K562 (cell line): ENCODE data around the gene RPS2. TPM values are rescaled to one million over a fixed set of nuclear protein-coding genes. Genes with fewer than 3 reads are reported as not detected.

Source experiments
- ARID4B ChIP-seq: sonication (generic); formaldehyde crosslinking; IDR thresholded peaks from 2 replicates; pipeline ENCODE4 v1.8.0; 2022; ENCODE audit warnings: mild to moderate bottlenecking, missing genetic modification reagents
- ESRRA ChIP-seq: fragments of 450-650 bp; IDR thresholded peaks from 2 replicates; pipeline ENCODE4 v1.6.1; 2014; ENCODE audit warnings: low read depth, mild to moderate bottlenecking, moderate library complexity, borderline replicate concordance
- FOXA3 ChIP-seq, 2 experiments: fragments of 450-650 bp in 1 of 2; sonication (generic) in 1 of 2; formaldehyde crosslinking; IDR thresholded peaks in 1 of 2; conservative IDR thresholded peaks in 1 of 2; 2 replicates each; pipeline versions ENCODE4 v1.4.0 to v1.8.0; 2020 to 2022; ENCODE audit warnings: mild to moderate bottlenecking in 2 of 2, missing genetic modification reagents in 1 of 2
- FUS ChIP-seq: fragments of 200-400 bp; formaldehyde crosslinking; optimal IDR thresholded peaks from 2 replicates; pipeline ENCODE3; 2017; ENCODE audit warnings: low read depth, low read length
- KLF13 ChIP-seq: fragments of 450-650 bp; IDR thresholded peaks from 2 replicates; pipeline ENCODE4 v1.6.1; 2016; ENCODE audit warnings: missing genetic modification characterization, low read depth, mild to moderate bottlenecking, missing compliant biosample characterization, moderate library complexity, borderline replicate concordance
- NKRF ChIP-seq: fragments of 450-650 bp; IDR thresholded peaks from 2 replicates; pipeline ENCODE4 v1.6.1; 2016; ENCODE audit warnings: borderline replicate concordance
- POLR2A ChIP-seq: fragments of 450-650 bp; conservative IDR thresholded peaks from 2 replicates; pipeline ENCODE4 v1.6.1; 2016
- RNF219 ChIP-seq: fragments of 250-450 bp; sonication (Bioruptor Pico); IDR thresholded peaks from 2 replicates; pipeline ENCODE4 v1.5.0; 2022; ENCODE audit warnings: mild to moderate bottlenecking
- SMARCE1 ChIP-seq: fragments of 450-650 bp; IDR thresholded peaks from 2 replicates; pipeline ENCODE4 v1.7.1; 2016; ENCODE audit warnings: mild to moderate bottlenecking
- SREBF2 ChIP-seq: sonication (generic); formaldehyde crosslinking; IDR thresholded peaks from 2 replicates; pipeline ENCODE4 v1.4.0; 2020; ENCODE audit warnings: mild to moderate bottlenecking, missing genetic modification reagents
- ZBTB33 ChIP-seq: sonication (generic); formaldehyde crosslinking; IDR thresholded peaks from 2 replicates; pipeline ENCODE4 v1.8.1; 2023; ENCODE audit warnings: mild to moderate bottlenecking, missing genetic modification reagents
- ZNF431 ChIP-seq: sonication (generic); formaldehyde crosslinking; IDR thresholded peaks from 2 replicates; pipeline ENCODE4 v1.8.0; 2022; ENCODE audit warnings: mild to moderate bottlenecking, missing genetic modification reagents
- polyA plus RNA-seq, 8 experiments: library from polyadenylated mRNA; depleted of rRNA in 4 of 8; stranded (reverse) in 5 of 8; unstranded in 3 of 8; fragments of >200 nt; fragmentation: Nextera tagmentation in 2 of 8; fragmentation: Illumina TruSeq in 1 of 8; extraction: Ambion mirVana in 2 of 8; extraction: Trizol in 1 of 8; gene quantifications; 2 replicates each; pipeline versions ENCODE4 v1.2.1 to v1.2.3, GENCODE V29; 2011 to 2014; ENCODE audit warnings: inconsistent platforms in 1 of 8, missing spikeins in 1 of 8
- total RNA-seq, 7 experiments: library from RNA; depleted of rRNA in 6 of 7; stranded (reverse); fragments of >200 nt in 6 of 7; fragmentation: Illumina TruSeq in 2 of 7; extraction: Trizol in 2 of 7; gene quantifications; 2 replicates each; pipeline versions ENCODE4 v1.2.1 to v1.2.3, GENCODE V29; 2011 to 2021; ENCODE audit warnings: low replicate concordance in 1 of 7

Gene RPS2
- total and polyA plus RNA-seq, 9 of the 15 experiments (the other 6 are each of a cell fraction or from before 2014, with no cell fraction given), result 834 to 4,794 (median 3,793) TPM

- TF ChIP-seq FUS (peak; percentile 31), RNF219 (CRISPR knock-in tag) (no peak), ZNF431 (CRISPR knock-in tag) (peak; percentile 52; the same call in 1 of the 2 replicates), ESRRA (peak; percentile 68; the same call in 1 of the 2 replicates), KLF13 (tag) (peak; percentile 55; the same call in 1 of the 2 replicates), SMARCE1 (no peak), NKRF (no peak), POLR2A (peak; percentile 73), SREBF2 (CRISPR knock-in tag) (no peak), ARID4B (CRISPR knock-in tag) (peak; percentile 83), ZBTB33 (peak; percentile 10; the same call in 1 of the 2 replicates), FOXA3 (CRISPR knock-in tag; conservative IDR thresholded peaks at IDR 0.05 in 1 of 2, IDR thresholded peaks at IDR 0.05 in 1 of 2) (0 out of 4 replicates have a peak, but pooled peaks of 1 of the 2 experiments have one; percentile 32)
Measured at GRCh38 chr16:1991948-1992703, 27.5 kb upstream of the RPS2 start (continued).
